Peyer's patch (tissue), 4 donors: Measurements from ENCODE around the gene VILL.

Experiments
- POLR2A ChIP-seq, 2 donors: fragments of 450-650 bp; IDR thresholded peaks; one replicate each; pipeline ENCODE4 v1.5.1; 2017; ENCODE audit warnings: antibody characterized with exemption in 2 of 2, mild to moderate bottlenecking in 2 of 2, moderate library complexity in 2 of 2
- TF ChIP-seq, protein P1 (sequence below), 6 experiments: fragments of 450-650 bp in 4 of 6; fragments of 200-600 bp in 2 of 6; sonication (generic) in 1 of 6; IDR thresholded peaks; one replicate each; pipeline ENCODE4 v1.5.1; 2017 to 2019; ENCODE audit warnings: antibody characterized with exemption in 6 of 6, mild to moderate bottlenecking in 3 of 6, moderate library complexity in 1 of 6

DNA sequence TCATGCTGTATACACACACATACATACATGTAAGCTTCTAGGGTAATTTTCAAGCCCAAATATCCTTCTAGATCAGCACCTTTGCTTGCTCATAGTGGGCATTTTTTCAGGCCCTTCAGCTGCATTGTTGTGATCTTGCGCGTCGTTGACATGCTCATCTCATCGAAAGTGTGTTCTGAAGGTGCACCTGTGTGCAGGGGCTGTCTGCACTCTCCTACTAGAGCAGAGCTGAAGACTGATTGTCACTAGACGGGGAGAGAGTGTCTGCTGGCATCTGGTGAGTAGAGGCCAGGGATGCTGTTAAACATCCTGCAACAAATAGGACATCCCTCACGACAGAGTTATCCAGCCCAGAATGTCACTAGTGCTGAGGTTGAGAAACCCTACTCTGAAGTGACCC is 35.7 kb upstream of the VILL start:
- TF ChIP-seq, protein P1, sequence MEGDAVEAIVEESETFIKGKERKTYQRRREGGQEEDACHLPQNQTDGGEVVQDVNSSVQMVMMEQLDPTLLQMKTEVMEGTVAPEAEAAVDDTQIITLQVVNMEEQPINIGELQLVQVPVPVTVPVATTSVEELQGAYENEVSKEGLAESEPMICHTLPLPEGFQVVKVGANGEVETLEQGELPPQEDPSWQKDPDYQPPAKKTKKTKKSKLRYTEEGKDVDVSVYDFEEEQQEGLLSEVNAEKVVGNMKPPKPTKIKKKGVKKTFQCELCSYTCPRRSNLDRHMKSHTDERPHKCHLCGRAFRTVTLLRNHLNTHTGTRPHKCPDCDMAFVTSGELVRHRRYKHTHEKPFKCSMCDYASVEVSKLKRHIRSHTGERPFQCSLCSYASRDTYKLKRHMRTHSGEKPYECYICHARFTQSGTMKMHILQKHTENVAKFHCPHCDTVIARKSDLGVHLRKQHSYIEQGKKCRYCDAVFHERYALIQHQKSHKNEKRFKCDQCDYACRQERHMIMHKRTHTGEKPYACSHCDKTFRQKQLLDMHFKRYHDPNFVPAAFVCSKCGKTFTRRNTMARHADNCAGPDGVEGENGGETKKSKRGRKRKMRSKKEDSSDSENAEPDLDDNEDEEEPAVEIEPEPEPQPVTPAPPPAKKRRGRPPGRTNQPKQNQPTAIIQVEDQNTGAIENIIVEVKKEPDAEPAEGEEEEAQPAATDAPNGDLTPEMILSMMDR (IDR thresholded peaks at IDR 0.05): no peak
- TF ChIP-seq POLR2A (IDR thresholded peaks at IDR 0.05): no peak
